Measurements from ENCODE around the gene UBAP2L.

Gene UBAP2L

DNA sequence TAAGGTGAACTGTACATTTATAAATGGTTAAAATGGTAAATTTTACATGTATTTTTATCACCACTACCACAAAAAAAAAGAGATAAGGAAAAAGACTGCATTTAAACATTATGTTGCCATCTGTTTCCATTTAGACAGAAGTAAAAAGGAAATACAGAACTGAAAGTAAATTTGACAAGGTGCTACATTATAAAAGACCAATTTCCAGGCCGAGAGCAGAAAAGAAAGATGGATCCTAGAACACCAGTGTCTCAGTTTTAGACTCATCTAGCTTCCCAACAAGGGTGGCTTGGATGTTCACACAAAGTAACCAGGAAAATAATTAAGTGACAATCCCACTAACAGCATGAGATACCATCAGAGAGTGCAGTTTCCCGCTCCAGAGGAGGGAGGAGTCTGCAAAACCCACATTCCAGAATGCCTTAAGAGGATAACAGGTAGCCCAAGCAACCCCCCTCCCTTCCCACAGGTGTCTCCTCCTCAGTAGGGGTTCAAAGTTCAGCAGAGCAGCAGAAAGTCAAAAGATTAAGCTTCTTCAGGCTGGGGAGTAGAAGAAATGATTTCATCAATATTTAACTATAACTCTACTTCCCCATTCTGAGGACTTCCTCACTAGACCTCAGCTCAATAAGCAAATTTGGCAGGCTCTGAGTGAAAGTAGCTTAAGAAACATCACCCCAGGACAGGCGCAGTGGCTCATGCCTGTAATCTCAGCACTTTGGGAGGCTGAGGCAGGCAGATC is 40.6 kb upstream of the UBAP2L start:
- H3K9ac ChIP-seq (ENCODE audit: low read length), result no peak overlapping the region; the same call in 1 of the 2 replicates
- H3K27me3 ChIP-seq (ENCODE audit: low read length), result no peaks in the 10 kb centered on the region
- TF ChIP-seq EZH2phosphoT487 (conservative IDR thresholded peaks at IDR 0.05; ENCODE audit: low read length) (no peak), CTCF (IDR thresholded peaks at IDR 0.05; ENCODE audit: insufficient read depth, low read length, poor library complexity, severe bottlenecking) (no peak)
- no peaks in the 10 kb centered on the region for H3K9me3 ChIP-seq (ENCODE audit: insufficient read depth, low read length)
- 0 out of 2 replicates have a peak, but pooled peaks cover 11% of the 10 kb centered on the region for H3K36me3 ChIP-seq (ENCODE audit: low read length)
- peaks cover 40% of the 10 kb centered on the region for H4K20me1 ChIP-seq (ENCODE audit: low read depth, low read length)
- peak overlapping the region; percentile 90 for H3K4me2 ChIP-seq (ENCODE audit: low read depth, low read length, poor library complexity, severe bottlenecking)
- H3K4me3 ChIP-seq (ENCODE audit: insufficient read depth, low read length, poor library complexity, severe bottlenecking), result no peak overlapping the region
- H3F3A ChIP-seq (ENCODE audit: insufficient read depth), result no peaks in the 10 kb centered on the region
- H3K27ac ChIP-seq (ENCODE audit: low read depth, low read length), result peak overlapping the region; percentile 5
- H2AFZ ChIP-seq (ENCODE audit: low read depth, low read length, severe bottlenecking), result no peak overlapping the region
- H3K79me2 ChIP-seq (ENCODE audit: insufficient read depth, low read length), result peaks cover 78% of the 10 kb centered on the region
- no peaks in the 10 kb centered on the region for H3K9me2 ChIP-seq (replicated peaks; ENCODE audit: insufficient read depth, low read length)

DNA sequence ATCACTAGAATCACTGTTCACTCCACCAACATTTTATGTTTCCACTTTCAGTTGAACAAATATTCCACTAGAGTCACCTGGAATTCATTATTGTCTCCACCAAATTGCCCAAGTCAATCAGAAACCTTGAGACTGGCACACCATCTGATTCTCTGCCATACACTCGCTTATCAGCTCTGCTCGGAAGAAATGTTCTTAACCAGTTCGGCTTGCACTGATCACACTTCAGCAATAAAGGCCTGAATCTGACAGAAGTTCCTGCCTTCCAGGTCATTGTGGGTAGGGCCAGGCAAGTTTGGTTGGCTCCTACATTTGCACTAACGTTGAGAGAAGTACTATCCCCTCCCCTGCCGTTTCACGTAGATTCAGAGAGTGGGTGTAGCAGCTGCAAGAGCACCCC is 38.8 kb upstream of the UBAP2L start:
- peak overlapping the region; percentile 67 for H3K27ac ChIP-seq (ENCODE audit: low read depth, low read length)
- peak overlapping the region; percentile 90 for H3K4me2 ChIP-seq (ENCODE audit: low read depth, low read length, poor library complexity, severe bottlenecking)
- H2AFZ ChIP-seq (ENCODE audit: low read depth, low read length, severe bottlenecking), result no peak overlapping the region
- peak overlapping the region; percentile 94 for H3K9ac ChIP-seq (ENCODE audit: low read length)
- H3K36me3 ChIP-seq (ENCODE audit: low read length), result 0 out of 2 replicates have a peak, but pooled peaks cover 5% of the 10 kb centered on the region
- no peaks in the 10 kb centered on the region for H3F3A ChIP-seq (ENCODE audit: insufficient read depth)
- peaks cover 60% of the 10 kb centered on the region for H3K79me2 ChIP-seq (ENCODE audit: insufficient read depth, low read length)
- H3K4me3 ChIP-seq (ENCODE audit: insufficient read depth, low read length, poor library complexity, severe bottlenecking), result peak overlapping the region; percentile 97
- H3K27me3 ChIP-seq (ENCODE audit: low read length), result no peaks in the 10 kb centered on the region
- TF ChIP-seq EZH2phosphoT487 (conservative IDR thresholded peaks at IDR 0.05; ENCODE audit: low read length), result no peak
- no peak for TF ChIP-seq CTCF (IDR thresholded peaks at IDR 0.05; ENCODE audit: insufficient read depth, low read length, poor library complexity, severe bottlenecking)
- H4K20me1 ChIP-seq (ENCODE audit: low read depth, low read length), result peaks cover 35% of the 10 kb centered on the region
- no peaks in the 10 kb centered on the region for H3K9me3 ChIP-seq (ENCODE audit: insufficient read depth, low read length)
- H3K9me2 ChIP-seq (replicated peaks; ENCODE audit: insufficient read depth, low read length), result no peaks in the 10 kb centered on the region

- Histone ChIP-seq H3F3A (ENCODE audit: insufficient read depth) (no peaks in the 10 kb centered on the region), H2AFZ (ENCODE audit: low read depth, low read length, severe bottlenecking) (peak overlapping the region; percentile 40), H3K9me2 (replicated peaks; ENCODE audit: insufficient read depth, low read length) (no peaks in the 10 kb centered on the region), H3K4me2 (ENCODE audit: low read depth, low read length, poor library complexity, severe bottlenecking) (peak overlapping the region; percentile 90), H3K79me2 (ENCODE audit: insufficient read depth, low read length) (peaks cover 55% of the 10 kb centered on the region), H3K4me3 (ENCODE audit: insufficient read depth, low read length, poor library complexity, severe bottlenecking) (peak overlapping the region; percentile 97), H4K20me1 (ENCODE audit: low read depth, low read length) (peaks cover 31% of the 10 kb centered on the region), H3K27ac (ENCODE audit: low read depth, low read length) (peak overlapping the region; percentile 67), H3K9ac (ENCODE audit: low read length) (peak overlapping the region; percentile 94), H3K9me3 (ENCODE audit: insufficient read depth, low read length) (no peaks in the 10 kb centered on the region), H3K36me3 (ENCODE audit: low read length) (0 out of 2 replicates have a peak, but pooled peaks cover 5% of the 10 kb centered on the region), H3K27me3 (ENCODE audit: low read length) (no peaks in the 10 kb centered on the region)
- no peak for TF ChIP-seq CTCF (IDR thresholded peaks at IDR 0.05; ENCODE audit: insufficient read depth, low read length, poor library complexity, severe bottlenecking)
- no peak for TF ChIP-seq EZH2phosphoT487 (conservative IDR thresholded peaks at IDR 0.05; ENCODE audit: low read length)
Measured at GRCh38 chr1:154182344-154183045, 38.3 kb upstream of the UBAP2L start.

Data from SU-DHL-6 (cell line).